Endothelial cell (in vitro differentiated cells): ENCODE data around the gene SYTL1. TPM values are rescaled to one million over a fixed set of nuclear protein-coding genes. Genes with fewer than 3 reads are reported as not detected.
A peak's percentile ranks its signal among the peaks of the same experiment; 100 is the strongest.

Source experiments
- DNase-seq: peaks from one replicate; pipeline ENCODE4 v3.0.0; 2021; ENCODE audit warnings: low spot score
- H3K27ac Mint-ChIP-seq: one replicate; pipeline ENCODE4 v1.8.0; 2021; ENCODE audit warnings: mixed read lengths, inconsistent platforms; ENCODE audit not compliant: unreplicated experiment
- H3K27me3 Mint-ChIP-seq: one replicate; pipeline ENCODE4 v1.8.0; 2021; ENCODE audit warnings: mild to moderate bottlenecking, moderate library complexity, mixed read lengths, inconsistent platforms; ENCODE audit not compliant: unreplicated experiment
- H3K36me3 Mint-ChIP-seq: one replicate; pipeline ENCODE4 v1.8.0; 2021; ENCODE audit warnings: mild to moderate bottlenecking, low read depth, mixed read lengths, inconsistent platforms; ENCODE audit not compliant: unreplicated experiment
- H3K4me1 Mint-ChIP-seq: one replicate; pipeline ENCODE4 v1.8.0; 2021; ENCODE audit warnings: mild to moderate bottlenecking, mixed read lengths, inconsistent platforms; ENCODE audit not compliant: unreplicated experiment
- H3K4me3 Mint-ChIP-seq: one replicate; pipeline ENCODE4 v1.8.0; 2021; ENCODE audit warnings: mild to moderate bottlenecking, mixed read lengths, inconsistent platforms; ENCODE audit not compliant: unreplicated experiment
- H3K9me3 Mint-ChIP-seq: one replicate; pipeline ENCODE4 v1.8.0; 2021; ENCODE audit warnings: mixed read lengths, inconsistent platforms; ENCODE audit not compliant: unreplicated experiment
- CTCF ChIP-seq: fragments of 200-600 bp; sonication (generic); IDR thresholded peaks from one replicate; pipeline ENCODE4 v1.5.0; 2021; ENCODE audit warnings: antibody characterized with exemption; ENCODE audit not compliant: unreplicated experiment
- total RNA-seq: library from RNA; stranded (reverse); fragmentation: NEBNext Ultra II Directional; extraction: Animal tissue kit (Norgen Biotek cat#: 25700); gene quantifications from one replicate; pipeline ENCODE4 v1.2.1, GENCODE V29; 2021; ENCODE audit not compliant: unreplicated experiment

Gene SYTL1
- total RNA-seq, 1 donor from 2014 or later = 1.3 TPM

GRCh38 chr1:27356619-27357280, 14.9 kb downstream of the SYTL1 start:
- no peak for DNase-seq
- TF ChIP-seq CTCF = no peak
- Mint-ChIP-seq H3K27ac (no peak overlapping the region), H3K9me3 (no peaks in the 10 kb centered on the region), H3K4me1 (peaks cover 4% of the 10 kb centered on the region), H3K36me3 (peaks cover 21% of the 10 kb centered on the region), H3K27me3 (peaks cover 11% of the 10 kb centered on the region), H3K4me3 (no peak overlapping the region)

- Mint-ChIP-seq H3K4me3 (no peak overlapping the region), H3K4me1 (peaks cover 4% of the 10 kb centered on the region), H3K27me3 (peaks cover 12% of the 10 kb centered on the region), H3K36me3 (peaks cover 26% of the 10 kb centered on the region), H3K27ac (no peak overlapping the region), H3K9me3 (no peaks in the 10 kb centered on the region)
- peak; percentile 100 for TF ChIP-seq CTCF
- peak; percentile 73 for DNase-seq
Measured at GRCh38 chr1:27357281-27358037, 15.6 kb downstream of the SYTL1 start.

GRCh38 chr1:27358038-27358927, 16.5 kb downstream of the SYTL1 start:
- no peaks in the 10 kb centered on the region for H3K9me3 Mint-ChIP-seq
- H3K27me3 Mint-ChIP-seq = peaks cover 12% of the 10 kb centered on the region
- no peak overlapping the region for H3K27ac Mint-ChIP-seq
- no peak for DNase-seq
- peaks cover 27% of the 10 kb centered on the region for H3K36me3 Mint-ChIP-seq
- TF ChIP-seq CTCF = no peak
- no peak overlapping the region for H3K4me3 Mint-ChIP-seq
- H3K4me1 Mint-ChIP-seq = peaks cover 4% of the 10 kb centered on the region

- Mint-ChIP-seq H3K27me3 (peaks cover 16% of the 10 kb centered on the region), H3K4me1 (peaks cover 4% of the 10 kb centered on the region), H3K36me3 (peaks cover 32% of the 10 kb centered on the region), H3K4me3 (peak overlapping the region; percentile 87), H3K27ac (no peak overlapping the region), H3K9me3 (no peaks in the 10 kb centered on the region)
- no peak for DNase-seq
- TF ChIP-seq CTCF = no peak
Measured at GRCh38 chr1:27358928-27359313, 17.1 kb downstream of the SYTL1 start.
